Body of pancreas (tissue), 4 donors: ENCODE measurements around the gene NOXA1.

Source experiments
- POLR2A ChIP-seq, 3 donors: fragments of 450-650 bp; IDR thresholded peaks; one replicate each; pipeline ENCODE4 v1.6.1; 2016; ENCODE audit warnings: antibody characterized with exemption in 3 of 3, mild to moderate bottlenecking in 2 of 3
- TF ChIP-seq, protein P1 (sequence below), 7 experiments: fragments of 450-650 bp in 4 of 7; fragments of 200-600 bp in 3 of 7; sonication (generic) in 3 of 7; IDR thresholded peaks; one replicate each; pipeline ENCODE4 v1.5.1; 2016 to 2019; ENCODE audit warnings: antibody characterized with exemption in 7 of 7

DNA sequence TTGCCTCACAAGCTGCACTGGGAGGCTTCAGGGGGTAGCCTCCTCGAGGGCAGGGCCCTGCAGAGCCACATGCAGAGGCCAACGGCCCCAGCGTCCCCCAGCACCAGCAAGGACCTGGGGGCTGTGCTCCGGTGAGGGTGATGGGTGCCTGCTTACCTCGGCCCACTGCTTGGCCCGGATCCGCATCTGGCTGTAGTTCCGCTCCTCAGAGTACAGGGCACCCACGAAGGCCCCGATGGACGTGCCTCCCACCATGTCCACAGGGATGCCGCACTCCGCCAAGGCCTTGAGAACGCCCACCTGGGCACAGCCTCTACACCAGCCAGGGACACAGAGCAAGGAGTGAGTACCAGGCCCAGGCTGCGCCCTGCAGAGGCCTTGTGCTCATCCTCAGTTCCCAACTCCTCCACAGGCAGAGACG, 44.0 kb downstream of the NOXA1 start:
- TF ChIP-seq, protein P1, sequence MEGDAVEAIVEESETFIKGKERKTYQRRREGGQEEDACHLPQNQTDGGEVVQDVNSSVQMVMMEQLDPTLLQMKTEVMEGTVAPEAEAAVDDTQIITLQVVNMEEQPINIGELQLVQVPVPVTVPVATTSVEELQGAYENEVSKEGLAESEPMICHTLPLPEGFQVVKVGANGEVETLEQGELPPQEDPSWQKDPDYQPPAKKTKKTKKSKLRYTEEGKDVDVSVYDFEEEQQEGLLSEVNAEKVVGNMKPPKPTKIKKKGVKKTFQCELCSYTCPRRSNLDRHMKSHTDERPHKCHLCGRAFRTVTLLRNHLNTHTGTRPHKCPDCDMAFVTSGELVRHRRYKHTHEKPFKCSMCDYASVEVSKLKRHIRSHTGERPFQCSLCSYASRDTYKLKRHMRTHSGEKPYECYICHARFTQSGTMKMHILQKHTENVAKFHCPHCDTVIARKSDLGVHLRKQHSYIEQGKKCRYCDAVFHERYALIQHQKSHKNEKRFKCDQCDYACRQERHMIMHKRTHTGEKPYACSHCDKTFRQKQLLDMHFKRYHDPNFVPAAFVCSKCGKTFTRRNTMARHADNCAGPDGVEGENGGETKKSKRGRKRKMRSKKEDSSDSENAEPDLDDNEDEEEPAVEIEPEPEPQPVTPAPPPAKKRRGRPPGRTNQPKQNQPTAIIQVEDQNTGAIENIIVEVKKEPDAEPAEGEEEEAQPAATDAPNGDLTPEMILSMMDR (IDR thresholded peaks at IDR 0.05) = no peak
- TF ChIP-seq POLR2A (IDR thresholded peaks at IDR 0.05) = no peak
